Activated T-cell treated with anti-CD3 and anti-CD28 coated beads for 24 hours (primary cell): ENCODE results near the gene RNF135.
A peak's percentile ranks its signal among the peaks of the same experiment; 100 is the strongest.
"Not testable (repeated sequence)": the region's sequence is repeated elsewhere in the genome, so short reads cannot be mapped to it uniquely, and the experiment has no call there.

ENCODE experiments used
- DNase-seq: peaks from one replicate; pipeline ENCODE4 v3.0.0-alpha.2; 2020; ENCODE audit warnings: low read depth

Gene RNF135

DNA sequence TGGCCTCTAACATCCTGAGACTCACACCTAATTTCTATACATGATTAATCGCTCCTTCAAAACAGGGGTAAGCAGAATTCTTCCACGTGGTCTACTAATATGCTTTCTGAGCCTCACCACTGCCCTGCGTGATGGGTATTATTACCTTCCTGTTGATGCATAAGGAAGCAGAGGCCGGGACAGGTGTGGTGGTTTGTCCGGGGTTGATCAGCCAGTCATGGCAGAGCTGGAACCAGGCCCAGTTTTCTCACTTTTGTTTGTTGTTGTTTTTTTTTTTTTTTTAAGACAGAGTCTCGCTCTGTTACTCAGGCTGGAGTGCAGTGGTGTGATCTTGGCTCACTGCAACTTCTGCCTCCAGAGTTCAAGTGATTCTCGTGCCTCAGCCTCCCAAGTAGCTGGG lies 31.2 kb downstream of the RNF135 start:
- DNase-seq = no peak

DNA sequence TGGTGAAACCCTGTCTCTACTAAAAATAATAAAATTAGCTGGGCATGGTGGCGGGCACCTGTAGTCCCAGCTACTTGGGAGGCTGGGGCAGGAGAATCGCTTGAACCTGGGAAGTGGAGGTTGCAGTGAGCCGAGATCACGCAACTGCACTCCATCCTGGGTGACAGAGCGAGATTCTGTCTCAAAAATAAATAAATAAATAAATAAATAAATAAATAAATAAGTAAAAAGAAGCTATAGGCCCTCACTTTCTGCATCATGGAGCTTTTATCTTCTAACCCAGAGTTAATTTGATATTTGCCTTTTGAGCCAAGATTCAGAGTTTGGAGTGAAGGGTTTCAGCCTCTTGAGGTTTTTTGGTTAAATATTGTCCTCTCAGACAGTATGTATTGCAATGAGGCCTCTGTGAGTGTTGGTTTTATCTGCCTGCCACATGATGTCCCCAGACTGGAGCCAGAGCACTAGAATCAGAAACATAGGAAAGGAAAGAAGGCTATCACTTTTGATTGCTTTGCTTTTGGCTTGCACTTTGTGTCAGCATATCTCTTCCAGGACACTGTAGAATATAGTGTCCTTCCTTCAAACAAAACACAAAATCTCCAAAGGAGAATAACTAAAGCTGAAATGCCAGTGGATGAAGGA lies 32.5 kb downstream of the RNF135 start:
- no peak for DNase-seq

DNA sequence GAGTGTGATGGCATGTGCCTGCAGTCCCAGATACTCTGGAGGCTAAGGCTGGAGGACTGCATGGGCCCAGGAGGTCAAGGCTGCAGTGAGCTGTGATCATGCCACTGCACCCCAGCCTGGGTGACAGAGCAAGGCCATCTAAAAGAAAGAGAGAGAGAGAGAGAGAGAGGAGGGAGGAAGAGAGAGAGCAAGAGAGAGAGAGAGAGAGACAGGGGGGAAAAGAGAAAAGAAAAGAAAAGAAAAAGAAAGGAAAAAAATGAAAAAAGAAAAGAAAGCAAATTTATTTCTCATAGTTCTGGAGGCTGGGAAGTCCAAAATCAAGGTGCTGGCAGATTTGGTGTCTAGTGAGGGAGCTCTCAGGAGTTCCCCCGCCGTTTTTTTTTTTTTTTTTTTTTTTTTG lies 33.3 kb downstream of the RNF135 start:
- DNase-seq = no peak

DNA sequence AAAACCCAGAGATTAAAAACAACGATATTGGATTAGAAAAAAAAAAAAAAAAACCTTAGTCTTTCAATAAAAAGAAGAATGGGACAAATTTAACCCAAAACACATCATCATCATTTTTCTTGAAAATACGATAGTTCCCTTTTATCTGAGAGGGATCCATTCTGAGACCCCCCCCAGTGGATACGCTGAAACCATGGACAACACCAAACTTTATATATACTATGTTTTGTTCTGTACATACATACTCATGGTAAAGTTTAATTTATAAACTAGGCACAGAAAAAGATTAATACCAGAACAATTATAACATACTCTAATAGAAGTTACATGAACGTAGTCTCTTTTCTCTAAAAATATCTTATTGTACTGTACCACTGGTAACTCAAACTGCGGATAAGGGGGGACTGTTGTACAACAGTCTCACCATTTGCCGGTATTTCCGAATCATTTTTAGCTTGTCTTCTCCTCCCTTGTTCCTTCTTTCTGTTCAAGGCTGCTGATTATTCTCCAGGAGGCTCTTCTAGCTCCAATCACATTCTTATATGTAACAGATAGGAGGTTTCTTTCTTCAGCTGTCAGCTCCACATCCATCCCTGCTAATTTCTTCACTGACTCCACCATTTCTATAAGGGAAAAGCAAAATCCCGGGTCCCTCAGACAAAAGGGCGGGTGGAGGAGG lies 37.0 kb downstream of the RNF135 start:
- no peak for DNase-seq

DNA sequence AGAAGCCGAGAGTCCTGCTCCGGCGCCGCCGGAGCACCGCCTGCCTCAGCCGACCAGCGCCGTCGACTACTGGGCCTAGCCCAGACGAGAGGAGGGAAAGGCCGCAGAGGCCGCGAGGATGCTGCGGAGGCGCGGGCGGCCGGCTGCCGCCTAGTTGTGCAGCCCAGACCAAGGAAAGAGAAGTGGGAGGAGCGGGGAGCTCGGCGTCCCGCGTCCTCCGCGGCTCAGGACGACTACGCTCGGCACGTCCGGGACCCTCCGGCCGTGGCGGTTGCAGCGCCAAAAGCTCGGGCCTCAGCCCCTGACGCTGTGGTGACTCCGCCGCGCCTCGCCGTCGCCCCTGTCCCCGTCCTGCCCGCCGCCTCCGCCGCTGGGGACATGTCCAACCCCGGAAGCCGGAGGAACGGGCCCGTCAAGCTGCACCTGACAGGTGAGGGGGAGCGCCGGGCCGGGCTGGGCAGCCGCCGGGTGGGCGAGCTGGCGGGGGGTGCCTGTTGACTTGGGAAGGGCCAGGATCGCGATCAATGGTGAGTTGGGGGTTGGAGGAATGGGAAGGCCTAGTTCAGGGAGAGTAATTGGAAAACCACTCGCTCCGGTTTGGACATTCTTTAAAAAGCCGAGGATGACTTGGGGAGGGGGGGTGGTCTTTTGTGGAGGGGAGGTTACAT lies 37.7 kb downstream of the RNF135 start:
- peak; percentile 19 for DNase-seq

DNA sequence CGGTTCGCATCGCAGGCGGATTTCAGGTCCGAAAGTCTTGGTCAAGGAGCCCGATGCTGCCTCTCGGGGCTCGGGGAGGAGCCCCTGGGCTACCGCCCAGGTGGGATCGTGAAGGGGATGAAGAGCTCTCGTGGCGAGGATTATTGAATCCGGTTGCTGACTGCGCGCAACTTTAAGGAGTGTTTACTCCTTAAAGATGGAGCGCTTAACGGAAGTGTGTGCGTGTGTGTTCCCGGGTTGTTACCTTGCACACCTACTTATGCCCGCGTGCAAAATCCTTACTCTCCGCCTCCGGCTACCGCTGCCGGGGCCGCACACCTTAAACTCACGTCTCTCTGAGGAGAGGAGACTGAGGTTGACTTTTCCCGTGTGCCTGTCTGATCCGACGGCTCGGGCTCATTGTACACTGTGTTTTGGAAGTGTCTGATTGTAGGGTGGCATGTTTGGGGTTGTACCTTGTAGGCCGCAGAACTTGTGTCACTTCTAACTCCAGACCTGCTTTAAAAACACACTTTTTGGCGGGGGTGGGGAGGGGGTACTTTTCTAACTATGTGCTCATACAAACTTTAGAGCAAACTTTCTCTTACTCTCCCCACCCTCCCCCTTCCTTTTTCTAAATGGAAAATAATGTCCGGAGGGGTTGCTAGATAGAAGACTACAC lies 38.3 kb downstream of the RNF135 start:
- DNase-seq = not testable (repeated sequence)

DNA sequence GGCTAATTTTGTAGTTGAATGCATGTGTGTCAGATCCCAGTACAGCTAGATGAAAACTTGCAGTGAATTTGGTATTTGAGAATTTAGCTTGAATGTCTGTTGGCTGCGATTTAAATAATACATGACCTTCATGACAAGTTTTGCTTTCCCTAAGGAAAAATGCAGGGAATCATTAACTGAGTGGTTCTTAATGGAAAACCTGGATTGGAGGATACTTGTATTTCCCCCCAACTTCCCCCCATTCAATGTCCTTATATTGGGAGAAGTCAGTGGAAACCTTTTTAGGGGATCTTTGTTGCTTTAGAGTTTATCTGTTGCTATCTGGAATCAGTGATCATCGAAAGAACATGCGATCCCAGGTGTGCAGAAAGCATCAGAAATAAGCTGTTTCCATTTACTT lies 39.2 kb downstream of the RNF135 start:
- DNase-seq = not testable (repeated sequence)

DNA sequence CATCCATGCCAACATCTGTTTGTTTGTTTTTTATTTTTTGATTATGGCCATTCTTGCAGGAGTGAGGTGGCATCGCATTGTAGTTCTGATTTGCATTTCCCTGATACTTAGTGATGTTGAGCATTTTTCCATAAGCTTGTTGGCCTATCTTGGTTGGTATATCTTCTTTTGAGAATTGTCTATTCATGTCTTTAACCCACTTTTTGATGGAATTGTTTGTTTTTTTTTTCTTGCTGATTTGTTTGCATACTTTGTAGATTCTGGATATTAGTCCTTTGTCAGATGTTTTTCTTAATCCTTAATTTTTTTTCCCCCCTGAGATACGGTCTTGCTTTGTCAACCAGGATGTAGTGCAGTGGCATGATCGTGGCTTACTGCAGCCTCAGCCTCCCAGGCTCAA lies 43.0 kb downstream of the RNF135 start:
- no peak for DNase-seq

DNA sequence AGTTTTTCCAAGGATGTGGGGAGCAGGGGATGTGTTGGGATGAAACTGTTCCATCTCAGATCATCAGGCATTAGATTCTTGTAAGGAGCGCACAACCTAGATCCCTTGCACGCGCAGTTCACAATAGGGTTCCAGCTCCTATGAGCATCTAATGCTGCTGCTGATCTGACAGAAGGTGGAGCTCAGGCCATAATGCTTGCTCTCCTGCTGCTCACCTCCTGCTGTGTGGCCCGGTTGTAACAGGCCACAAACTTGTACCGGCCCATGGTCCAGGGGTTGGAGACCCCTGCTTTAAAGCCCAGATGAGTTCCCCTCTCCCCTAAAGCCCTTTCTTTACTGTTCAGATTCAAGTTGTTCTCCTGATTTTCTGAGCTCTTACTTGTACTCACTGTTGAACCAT lies 44.8 kb downstream of the RNF135 start:
- no peak for DNase-seq

DNA sequence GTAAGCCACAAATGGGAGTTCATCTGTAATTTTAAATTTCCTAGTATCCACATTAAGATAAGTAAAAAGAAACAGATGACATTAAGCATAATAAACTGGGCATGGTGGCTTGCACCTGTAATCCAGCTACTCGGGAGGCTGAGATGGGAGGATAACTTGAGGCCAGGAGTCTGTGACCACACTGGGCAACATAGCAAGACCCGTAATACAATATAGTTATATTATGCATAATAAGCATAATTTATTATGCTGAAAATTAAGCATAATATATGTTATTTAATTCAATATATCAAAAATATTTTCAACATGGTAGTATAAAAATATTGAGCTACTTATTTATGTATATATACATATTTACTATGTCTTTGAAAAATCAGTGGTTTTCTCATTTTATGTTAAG lies 48.2 kb downstream of the RNF135 start:
- no peak for DNase-seq

DNA sequence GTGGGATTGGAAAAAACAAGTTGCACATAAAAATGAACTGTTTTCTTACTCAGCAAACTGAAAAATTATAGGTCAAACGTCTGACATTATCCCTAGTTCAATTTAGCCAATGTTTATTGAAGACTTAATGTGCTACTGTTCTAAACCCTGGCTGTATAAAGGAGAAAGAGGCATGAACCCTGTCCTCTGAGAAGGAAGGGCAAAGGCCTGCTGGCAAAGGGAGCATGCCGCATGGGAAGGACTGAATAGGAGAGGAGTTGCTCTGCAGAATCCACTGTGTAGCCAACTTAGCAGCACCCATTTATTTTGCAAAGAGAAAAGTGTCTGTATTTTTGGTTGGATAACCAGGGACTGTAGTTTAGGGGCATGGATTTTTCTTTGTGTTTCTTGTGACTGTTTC lies 52.3 kb downstream of the RNF135 start:
- not testable (repeated sequence) for DNase-seq

DNA sequence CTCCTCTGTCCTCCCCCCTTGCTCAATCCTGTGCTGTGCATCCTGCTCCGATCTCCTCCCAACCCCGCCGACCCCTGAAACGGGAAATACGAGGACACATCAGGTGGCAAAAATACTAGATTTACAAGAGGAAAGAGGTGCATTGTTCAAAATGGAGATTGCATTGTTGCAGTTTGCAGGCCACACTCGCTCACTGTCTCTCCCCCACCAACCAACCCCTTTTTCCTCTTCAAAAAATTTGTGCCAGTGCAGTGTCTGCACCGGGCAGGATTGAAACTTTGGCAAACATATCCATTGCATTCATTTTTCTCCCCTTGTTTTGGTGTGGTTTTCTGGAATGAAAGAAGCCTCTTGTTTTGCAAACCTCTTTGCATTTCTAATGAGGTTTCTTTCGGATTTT lies 61.0 kb downstream of the RNF135 start:
- DNase-seq = no peak

DNA sequence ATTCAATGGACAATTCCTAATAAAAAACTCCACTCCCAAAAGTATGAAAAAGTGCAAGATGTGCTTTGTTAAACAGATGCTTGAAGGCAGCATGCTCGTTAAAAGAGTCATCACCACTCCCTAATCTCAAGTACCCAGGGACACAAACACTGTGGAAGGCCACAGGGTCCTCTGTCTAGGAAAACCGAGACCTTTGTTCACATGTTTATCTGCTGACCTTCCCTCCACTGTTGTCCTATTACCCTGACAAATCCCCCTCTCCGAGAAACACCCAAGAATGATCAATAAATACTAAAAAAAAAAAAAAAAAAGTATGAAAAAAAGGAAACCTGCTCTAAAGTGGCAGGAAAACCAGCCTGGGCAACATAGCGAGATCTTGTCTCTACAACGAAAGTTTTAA lies 64.8 kb downstream of the RNF135 start:
- not testable (repeated sequence) for DNase-seq

DNA sequence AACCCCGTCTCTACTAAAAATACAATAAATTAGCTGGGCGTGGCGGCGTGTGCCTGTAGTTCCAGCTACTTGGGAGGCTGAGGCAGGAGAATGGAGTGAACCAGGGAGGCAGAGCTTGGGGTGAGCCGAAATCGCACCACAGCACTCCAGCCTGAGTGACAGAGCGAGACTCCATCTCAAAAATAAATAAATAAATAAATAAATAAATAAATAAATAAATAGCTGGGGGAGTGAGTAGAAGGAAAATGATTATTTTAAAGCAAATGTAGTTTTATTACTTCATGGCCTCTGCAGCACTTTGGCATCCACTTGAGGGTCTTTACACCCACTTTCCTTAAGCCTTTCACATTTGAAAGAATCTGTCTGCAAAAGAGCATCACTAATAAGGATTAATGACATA lies 70.0 kb downstream of the RNF135 start:
- not testable (repeated sequence) for DNase-seq

DNA sequence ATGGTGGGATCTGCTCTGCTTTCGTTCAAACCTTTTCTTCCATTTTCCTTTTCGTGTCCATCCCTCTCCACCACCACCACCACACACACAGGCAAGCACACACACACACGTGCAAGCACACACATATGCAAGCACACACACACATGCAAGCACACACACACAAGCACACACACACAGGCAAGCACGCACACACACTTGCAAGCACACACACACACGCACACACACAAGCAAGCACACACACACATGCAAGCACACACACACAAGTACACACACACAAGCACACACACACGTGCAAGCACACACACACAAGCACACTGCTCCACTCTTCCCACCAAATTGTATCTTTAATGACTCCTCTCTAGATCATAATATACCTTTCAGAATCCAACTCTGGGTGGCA lies 71.5 kb downstream of the RNF135 start:
- DNase-seq = not testable (repeated sequence)

DNA sequence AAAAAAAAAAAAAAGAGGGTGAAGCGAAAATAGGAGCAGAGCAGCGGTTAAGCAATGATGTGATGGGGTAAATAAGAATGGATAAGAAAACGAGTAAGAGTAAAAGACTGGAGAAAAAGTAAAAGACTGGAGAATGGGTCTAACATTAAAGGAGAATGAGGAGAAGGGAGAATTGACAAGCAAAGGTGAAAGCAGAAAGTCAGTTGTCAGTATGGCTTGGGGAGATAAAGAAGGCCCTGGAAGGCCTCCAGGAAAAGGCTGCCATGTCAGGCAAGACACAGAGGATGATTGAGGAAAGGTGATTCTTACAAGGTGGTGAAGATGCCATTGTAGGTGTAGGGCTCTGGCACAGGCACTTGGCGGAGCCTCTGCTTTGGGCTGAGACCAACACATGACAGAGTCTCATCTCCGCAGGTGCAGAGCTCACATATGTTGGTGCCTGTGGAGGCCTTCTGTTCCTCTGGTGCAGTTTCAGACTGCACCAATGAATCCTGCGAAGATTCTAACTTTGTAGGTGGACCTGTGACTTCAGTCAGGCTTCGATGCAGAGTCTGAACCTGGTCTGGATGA lies 76.1 kb downstream of the RNF135 start:
- DNase-seq = not testable (repeated sequence)

DNA sequence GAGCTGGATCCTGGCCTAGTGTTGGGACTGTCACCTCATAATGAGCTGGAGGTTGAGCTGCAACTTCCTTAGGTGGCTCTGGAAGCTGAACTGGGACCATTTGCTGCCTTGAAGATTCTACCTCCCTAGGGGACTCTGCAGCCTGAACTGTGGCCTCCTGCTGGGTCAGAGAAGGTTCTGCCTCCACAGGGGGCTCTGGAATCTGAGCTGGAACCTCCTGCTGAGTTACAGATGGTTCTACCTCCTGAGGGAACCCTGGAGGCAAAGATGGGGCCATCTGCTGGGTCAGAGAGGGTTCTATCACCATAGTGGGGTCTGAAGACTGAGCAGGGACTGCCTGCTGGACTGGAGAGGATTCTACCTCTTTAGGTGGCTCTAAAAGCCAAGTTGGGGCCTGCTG lies 77.3 kb downstream of the RNF135 start:
- DNase-seq = no peak

DNA sequence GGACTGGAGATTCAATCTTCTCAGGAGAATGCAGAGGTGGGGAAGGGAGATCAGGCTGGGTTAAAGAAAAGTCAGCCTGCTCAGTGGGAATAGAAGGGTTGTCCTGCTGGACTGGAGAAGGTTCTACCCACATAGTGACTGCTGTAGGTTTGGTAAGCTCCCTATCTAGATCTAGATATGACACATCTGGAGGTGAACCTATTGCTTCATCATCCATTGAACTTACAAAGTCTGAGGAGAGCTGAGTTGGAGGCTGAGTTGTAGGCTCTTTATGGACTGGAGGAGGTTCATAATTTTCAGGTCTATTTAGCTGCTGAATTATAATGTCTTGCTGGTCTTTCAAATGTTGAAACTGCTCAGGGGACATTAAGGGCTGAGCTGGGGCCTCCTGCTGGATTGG lies 77.9 kb downstream of the RNF135 start:
- no peak for DNase-seq
